ENCODE results near the gene PRKCA.

The PRKCA gene

DNA sequence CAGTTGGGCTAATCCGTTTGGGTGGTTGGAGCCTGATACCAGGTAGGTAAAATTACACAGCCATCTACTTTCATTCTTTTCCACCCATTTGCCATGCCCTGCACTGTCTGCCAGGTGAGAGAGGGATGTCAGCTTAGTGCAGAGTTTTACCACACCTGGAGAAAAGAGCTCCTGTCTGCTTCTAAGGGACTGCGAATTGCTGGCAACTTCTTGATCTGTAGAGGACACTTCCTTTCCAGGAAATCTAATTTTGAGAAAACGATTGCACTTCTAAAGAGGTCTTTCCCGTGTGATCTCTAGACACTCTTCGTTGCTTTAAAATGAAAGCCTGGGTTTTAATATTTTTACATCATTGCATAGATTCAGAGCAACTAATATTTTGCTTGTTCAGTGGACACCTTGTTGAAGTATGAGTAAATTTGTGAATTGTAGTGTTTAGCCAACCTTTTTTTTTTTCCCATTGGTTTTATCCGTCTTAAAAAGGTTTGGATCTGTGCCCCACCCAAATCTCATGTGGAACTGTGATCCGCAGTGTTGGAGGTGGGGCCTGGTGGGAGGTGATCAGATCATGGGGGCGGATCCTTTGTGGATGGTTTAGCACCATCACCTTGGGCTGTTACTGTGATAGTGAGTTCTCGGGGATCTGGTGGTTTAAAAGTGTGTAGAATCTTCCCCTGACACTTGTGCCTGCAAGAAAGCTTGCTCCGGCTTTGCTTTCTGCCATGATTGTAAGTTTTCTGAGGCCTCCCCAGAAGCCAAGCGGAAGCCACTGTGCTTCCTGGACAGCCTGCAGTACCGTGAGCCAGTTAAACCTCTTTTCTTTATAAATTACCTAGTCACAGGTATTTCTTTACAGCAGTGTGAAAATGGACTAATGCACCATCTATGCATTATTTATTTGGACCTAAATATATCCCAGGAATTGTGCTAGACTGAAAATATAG lies 104.6 kb downstream of the PRKCA start:
- Histone ChIP-seq H3K4me3 (ENCODE audit: low read length) (no peak overlapping the region), H3K79me2 (ENCODE audit: control insufficient read depth, low read length) (no peaks in the 10 kb centered on the region), H3K9me2 (replicated peaks; ENCODE audit: control insufficient read depth, low read length) (no peaks in the 10 kb centered on the region), H3K27ac (ENCODE audit: low read depth, low read length) (no peak overlapping the region), H3K4me1 (ENCODE audit: control insufficient read depth, low read length) (peaks cover 6% of the 10 kb centered on the region), H3K36me3 (ENCODE audit: control insufficient read depth, low read length) (no peaks in the 10 kb centered on the region), H3K9me3 (ENCODE audit: control insufficient read depth, insufficient read depth, low read length) (no peaks in the 10 kb centered on the region), H3F3A (ENCODE audit: control insufficient read depth, insufficient read depth) (no peaks in the 10 kb centered on the region), H4K20me1 (ENCODE audit: control insufficient read depth, insufficient read depth, low read depth, low read length) (peaks cover 6% of the 10 kb centered on the region; the same call in 1 of the 2 replicates), H3K4me2 (ENCODE audit: low read length) (no peak overlapping the region), H3K27me3 (ENCODE audit: control insufficient read depth, low read length) (peaks cover 3% of the 10 kb centered on the region; the same call in 1 of the 2 replicates)
- TF ChIP-seq, protein P1, sequence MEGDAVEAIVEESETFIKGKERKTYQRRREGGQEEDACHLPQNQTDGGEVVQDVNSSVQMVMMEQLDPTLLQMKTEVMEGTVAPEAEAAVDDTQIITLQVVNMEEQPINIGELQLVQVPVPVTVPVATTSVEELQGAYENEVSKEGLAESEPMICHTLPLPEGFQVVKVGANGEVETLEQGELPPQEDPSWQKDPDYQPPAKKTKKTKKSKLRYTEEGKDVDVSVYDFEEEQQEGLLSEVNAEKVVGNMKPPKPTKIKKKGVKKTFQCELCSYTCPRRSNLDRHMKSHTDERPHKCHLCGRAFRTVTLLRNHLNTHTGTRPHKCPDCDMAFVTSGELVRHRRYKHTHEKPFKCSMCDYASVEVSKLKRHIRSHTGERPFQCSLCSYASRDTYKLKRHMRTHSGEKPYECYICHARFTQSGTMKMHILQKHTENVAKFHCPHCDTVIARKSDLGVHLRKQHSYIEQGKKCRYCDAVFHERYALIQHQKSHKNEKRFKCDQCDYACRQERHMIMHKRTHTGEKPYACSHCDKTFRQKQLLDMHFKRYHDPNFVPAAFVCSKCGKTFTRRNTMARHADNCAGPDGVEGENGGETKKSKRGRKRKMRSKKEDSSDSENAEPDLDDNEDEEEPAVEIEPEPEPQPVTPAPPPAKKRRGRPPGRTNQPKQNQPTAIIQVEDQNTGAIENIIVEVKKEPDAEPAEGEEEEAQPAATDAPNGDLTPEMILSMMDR (IDR thresholded peaks at IDR 0.05; ENCODE audit: low read depth, low read length, poor library complexity, severe bottlenecking), result no peak
- TF ChIP-seq EZH2phosphoT487 (IDR thresholded peaks at IDR 0.05; ENCODE audit: borderline replicate concordance, low read length), result no peak

DNA sequence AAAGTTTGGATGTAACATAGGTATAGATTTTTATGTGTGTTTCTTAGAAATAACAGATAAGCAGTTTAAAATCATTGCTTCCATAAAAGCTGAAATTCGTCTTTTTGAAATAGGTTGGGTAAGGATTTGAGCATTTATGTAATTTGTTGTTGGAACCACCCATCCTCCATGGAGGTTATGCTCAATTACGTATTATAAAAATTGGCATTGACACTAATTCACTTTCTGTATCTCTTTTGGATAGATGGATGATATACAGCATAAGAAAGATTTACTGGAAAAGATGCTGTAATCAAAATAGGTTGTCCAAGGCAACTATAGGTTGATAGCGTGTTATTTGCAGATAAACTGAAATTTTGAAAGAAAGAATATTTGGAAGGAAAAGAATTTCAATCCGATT lies 105.5 kb downstream of the PRKCA start:
- Histone ChIP-seq H3K4me3 (ENCODE audit: low read length) (no peak overlapping the region), H4K20me1 (ENCODE audit: control insufficient read depth, insufficient read depth, low read depth, low read length) (peaks cover 6% of the 10 kb centered on the region; the same call in 1 of the 2 replicates), H3K27ac (ENCODE audit: low read depth, low read length) (no peak overlapping the region), H3F3A (ENCODE audit: control insufficient read depth, insufficient read depth) (no peaks in the 10 kb centered on the region), H3K36me3 (ENCODE audit: control insufficient read depth, low read length) (no peaks in the 10 kb centered on the region), H3K4me2 (ENCODE audit: low read length) (no peak overlapping the region), H3K9me2 (replicated peaks; ENCODE audit: control insufficient read depth, low read length) (no peaks in the 10 kb centered on the region), H3K4me1 (ENCODE audit: control insufficient read depth, low read length) (peaks cover 6% of the 10 kb centered on the region), H3K79me2 (ENCODE audit: control insufficient read depth, low read length) (no peaks in the 10 kb centered on the region), H3K9me3 (ENCODE audit: control insufficient read depth, insufficient read depth, low read length) (no peaks in the 10 kb centered on the region), H3K27me3 (ENCODE audit: control insufficient read depth, low read length) (no peaks in the 10 kb centered on the region)
- TF ChIP-seq, protein P1 (IDR thresholded peaks at IDR 0.05; ENCODE audit: low read depth, low read length, poor library complexity, severe bottlenecking), result no peak
- TF ChIP-seq EZH2phosphoT487 (IDR thresholded peaks at IDR 0.05; ENCODE audit: borderline replicate concordance, low read length), result no peak

DNA sequence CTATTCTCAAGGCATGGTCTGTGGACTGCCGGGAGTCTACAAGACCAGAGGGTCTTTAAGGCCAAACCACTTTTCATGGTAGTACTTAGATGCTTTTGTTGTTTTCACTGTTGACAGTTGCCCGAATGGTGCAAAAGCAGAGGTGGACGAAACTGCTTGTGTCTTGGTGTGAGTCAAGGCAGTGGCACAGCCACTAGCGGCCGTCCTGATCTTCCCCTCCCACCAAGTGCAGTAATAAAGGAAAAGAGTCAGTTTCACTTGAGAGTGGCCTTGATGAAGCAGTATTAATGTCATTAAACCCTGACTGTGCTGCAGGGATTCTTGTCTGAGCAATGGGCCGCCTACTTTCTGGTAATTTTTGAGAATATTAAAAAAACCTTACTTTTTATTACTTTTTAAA lies 109.1 kb downstream of the PRKCA start:
- TF ChIP-seq, protein P1 (IDR thresholded peaks at IDR 0.05; ENCODE audit: low read depth, low read length, poor library complexity, severe bottlenecking), result no peak
- TF ChIP-seq EZH2phosphoT487 (IDR thresholded peaks at IDR 0.05; ENCODE audit: borderline replicate concordance, low read length), result no peak
- Histone ChIP-seq H3K36me3 (ENCODE audit: control insufficient read depth, low read length) (no peaks in the 10 kb centered on the region), H3F3A (ENCODE audit: control insufficient read depth, insufficient read depth) (no peaks in the 10 kb centered on the region), H3K79me2 (ENCODE audit: control insufficient read depth, low read length) (no peaks in the 10 kb centered on the region), H3K9me2 (replicated peaks; ENCODE audit: control insufficient read depth, low read length) (no peaks in the 10 kb centered on the region), H3K27ac (ENCODE audit: low read depth, low read length) (no peak overlapping the region), H4K20me1 (ENCODE audit: control insufficient read depth, insufficient read depth, low read depth, low read length) (no peaks in the 10 kb centered on the region), H3K9me3 (ENCODE audit: control insufficient read depth, insufficient read depth, low read length) (no peaks in the 10 kb centered on the region), H3K27me3 (ENCODE audit: control insufficient read depth, low read length) (no peaks in the 10 kb centered on the region), H3K4me3 (ENCODE audit: low read length) (no peak overlapping the region), H3K4me1 (ENCODE audit: control insufficient read depth, low read length) (peaks cover 11% of the 10 kb centered on the region), H3K4me2 (ENCODE audit: low read length) (no peak overlapping the region)

Data from DOHH2 (cell line).